K562 (cell line): ENCODE results near the gene ANKRD13B. TPM values are rescaled to one million over a fixed set of nuclear protein-coding genes. Genes with fewer than 3 reads are reported as not detected.
A peak's percentile ranks its signal among the peaks of the same experiment; 100 is the strongest.

Experiments used
- BACH1 ChIP-seq: fragments of 200-800 bp; sonication (Bioruptor generic); IDR thresholded peaks from 2 replicates; pipeline ENCODE4 v1.6.1; 2016; ENCODE audit warnings: missing genetic modification characterization, missing compliant biosample characterization
- BRF1 ChIP-seq: IDR thresholded peaks from 3 replicates; pipeline ENCODE4 v1.6.1; 2011; ENCODE audit warnings: borderline replicate concordance, mild to moderate bottlenecking; ENCODE audit not compliant: insufficient read length; ENCODE audit errors: extremely low read depth
- ESRRB ChIP-seq: fragments of 250-450 bp; sonication (Bioruptor Pico); IDR thresholded peaks from 2 replicates; pipeline ENCODE4 v1.5.0; 2020; ENCODE audit warnings: mild to moderate bottlenecking, moderate library complexity, borderline replicate concordance
- ETV1 ChIP-seq: fragments of 450-650 bp; conservative IDR thresholded peaks from 2 replicates; pipeline ENCODE4 v1.6.1; 2016; ENCODE audit warnings: missing genetic modification characterization, control low read depth, low read depth, missing compliant biosample characterization
- FIP1L1 ChIP-seq: fragments of 200-400 bp; formaldehyde crosslinking; IDR thresholded peaks from 2 replicates; pipeline ENCODE4 v1.6.1; 2018; ENCODE audit warnings: mild to moderate bottlenecking, low read depth, low read length; ENCODE audit not compliant: poor library complexity, severe bottlenecking
- IRF2 ChIP-seq: sonication (generic); formaldehyde crosslinking; IDR thresholded peaks from 2 replicates; pipeline ENCODE4 v1.8.1; 2022; ENCODE audit warnings: mild to moderate bottlenecking, missing genetic modification reagents
- ZNF212 ChIP-seq: fragments of 450-650 bp; formaldehyde crosslinking; IDR thresholded peaks from 2 replicates; pipeline ENCODE4 v1.4.0; 2020; ENCODE audit warnings: mild to moderate bottlenecking
- ZNF23 ChIP-seq: fragments of 250-450 bp; sonication (Bioruptor Pico); IDR thresholded peaks from 2 replicates; pipeline ENCODE4 v1.4.0; 2020; ENCODE audit warnings: mild to moderate bottlenecking
- ZNF263 ChIP-seq: sonication (generic); formaldehyde crosslinking; IDR thresholded peaks from 2 replicates; pipeline ENCODE4 v1.8.0; 2022; ENCODE audit warnings: mild to moderate bottlenecking, missing genetic modification reagents, borderline replicate concordance
- ZNF354B ChIP-seq: fragments of 250-450 bp; sonication (Bioruptor Pico); IDR thresholded peaks from 2 replicates; pipeline ENCODE4 v1.4.0; 2020
- polyA plus RNA-seq, 8 experiments: library from polyadenylated mRNA; depleted of rRNA in 4 of 8; stranded (reverse) in 5 of 8; unstranded in 3 of 8; fragments of >200 nt; fragmentation: Nextera tagmentation in 2 of 8; fragmentation: Illumina TruSeq in 1 of 8; extraction: Ambion mirVana in 2 of 8; extraction: Trizol in 1 of 8; gene quantifications; 2 replicates each; pipeline versions ENCODE4 v1.2.1 to v1.2.3, GENCODE V29; 2011 to 2014; ENCODE audit warnings: inconsistent platforms in 1 of 8, missing spikeins in 1 of 8
- total RNA-seq, 7 experiments: library from RNA; depleted of rRNA in 6 of 7; stranded (reverse); fragments of >200 nt in 6 of 7; fragmentation: Illumina TruSeq in 2 of 7; extraction: Trizol in 2 of 7; gene quantifications; 2 replicates each; pipeline versions ENCODE4 v1.2.1 to v1.2.3, GENCODE V29; 2011 to 2021; ENCODE audit warnings: low replicate concordance in 1 of 7
- TF ChIP-seq, protein P1 (sequence below): fragments of 250-450 bp; sonication (Bioruptor Pico); IDR thresholded peaks from 2 replicates; pipeline ENCODE4 v1.5.0; 2021; ENCODE audit warnings: mild to moderate bottlenecking, moderate library complexity
- TF ChIP-seq, protein P2 (sequence below): fragments of 250-450 bp; sonication (Bioruptor Pico); IDR thresholded peaks from 2 replicates; pipeline ENCODE4 v1.4.0; 2020; ENCODE audit warnings: mild to moderate bottlenecking, moderate library complexity
- TF ChIP-seq, protein P3 (sequence below): fragments of 450-650 bp; IDR thresholded peaks from 2 replicates; pipeline ENCODE4 v1.6.1; 2016; ENCODE audit warnings: low read depth, mild to moderate bottlenecking, moderate library complexity
- TF ChIP-seq, protein P4 (sequence below): fragments of 250-450 bp; sonication (Bioruptor Pico); IDR thresholded peaks from 2 replicates; pipeline ENCODE4 v1.4.0; 2020
- TF ChIP-seq, protein P5 (sequence below): IDR thresholded peaks from 2 replicates; pipeline ENCODE4 v1.6.1; 2012; ENCODE audit warnings: low read depth, low read length, improper control_type of control experiment, borderline replicate concordance

The ANKRD13B gene
- total and polyA plus RNA-seq, 9 of the 15 experiments (the other 6 are each of a cell fraction or from before 2014, with no cell fraction given): 0.15 to 28.1 (median 4.6) TPM

DNA sequence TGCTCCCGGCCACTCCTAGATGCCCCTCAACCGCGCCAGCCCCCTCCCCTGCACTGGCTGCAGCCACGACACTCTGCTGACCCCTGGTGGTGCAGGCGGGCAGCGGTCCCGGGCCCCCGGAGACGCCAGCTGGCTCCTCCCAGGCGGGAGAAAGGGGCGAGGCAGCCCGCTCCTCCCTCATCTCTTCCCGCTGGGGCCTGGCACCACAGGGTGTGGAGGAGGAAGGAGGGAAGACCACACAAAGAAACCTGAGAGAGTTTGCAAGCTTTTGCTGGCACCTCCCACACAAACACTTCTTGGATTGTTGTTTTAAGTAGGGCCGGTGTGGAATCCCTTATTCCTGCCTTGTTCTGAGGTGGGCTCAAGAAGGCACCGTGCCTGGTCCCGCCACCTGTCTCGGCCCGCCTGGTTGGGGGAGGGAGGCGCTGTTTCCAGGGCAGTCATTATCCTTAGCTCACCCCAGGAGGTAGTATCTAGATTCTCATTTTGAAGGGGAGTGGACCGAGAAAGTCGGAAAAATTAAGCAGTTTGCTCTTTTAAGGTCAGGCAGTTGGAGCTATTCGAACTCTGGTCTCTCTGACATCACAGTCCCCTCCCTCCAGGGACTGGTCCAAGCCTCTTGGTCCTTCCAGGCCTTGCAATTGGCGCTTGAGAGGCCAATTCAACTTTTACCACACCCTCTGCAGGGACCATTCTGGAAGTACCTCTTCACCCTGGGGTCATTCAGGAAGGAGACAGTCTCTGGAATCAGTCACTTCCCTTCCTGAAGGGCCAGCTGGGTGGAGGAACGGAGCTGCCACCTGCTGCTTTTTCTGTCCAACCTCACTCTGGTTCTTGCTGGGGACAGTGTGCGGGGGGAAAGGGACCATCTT is 959 bp upstream of the ANKRD13B start (continued):
- TF ChIP-seq ESRRB (CRISPR knock-in tag) (no peak), ZNF354B (CRISPR knock-in tag) (no peak), ZNF212 (CRISPR knock-in tag) (no peak; the same call in 1 of the 2 replicates), IRF2 (CRISPR knock-in tag) (no peak), BRF1 (no peak), BACH1 (tag) (no peak), ZNF263 (CRISPR knock-in tag) (peak; percentile 61; the same call in 1 of the 2 replicates), ETV1 (tag) (no peak), ZNF23 (CRISPR knock-in tag) (no peak), FIP1L1 (no peak)
- TF ChIP-seq, protein P1, sequence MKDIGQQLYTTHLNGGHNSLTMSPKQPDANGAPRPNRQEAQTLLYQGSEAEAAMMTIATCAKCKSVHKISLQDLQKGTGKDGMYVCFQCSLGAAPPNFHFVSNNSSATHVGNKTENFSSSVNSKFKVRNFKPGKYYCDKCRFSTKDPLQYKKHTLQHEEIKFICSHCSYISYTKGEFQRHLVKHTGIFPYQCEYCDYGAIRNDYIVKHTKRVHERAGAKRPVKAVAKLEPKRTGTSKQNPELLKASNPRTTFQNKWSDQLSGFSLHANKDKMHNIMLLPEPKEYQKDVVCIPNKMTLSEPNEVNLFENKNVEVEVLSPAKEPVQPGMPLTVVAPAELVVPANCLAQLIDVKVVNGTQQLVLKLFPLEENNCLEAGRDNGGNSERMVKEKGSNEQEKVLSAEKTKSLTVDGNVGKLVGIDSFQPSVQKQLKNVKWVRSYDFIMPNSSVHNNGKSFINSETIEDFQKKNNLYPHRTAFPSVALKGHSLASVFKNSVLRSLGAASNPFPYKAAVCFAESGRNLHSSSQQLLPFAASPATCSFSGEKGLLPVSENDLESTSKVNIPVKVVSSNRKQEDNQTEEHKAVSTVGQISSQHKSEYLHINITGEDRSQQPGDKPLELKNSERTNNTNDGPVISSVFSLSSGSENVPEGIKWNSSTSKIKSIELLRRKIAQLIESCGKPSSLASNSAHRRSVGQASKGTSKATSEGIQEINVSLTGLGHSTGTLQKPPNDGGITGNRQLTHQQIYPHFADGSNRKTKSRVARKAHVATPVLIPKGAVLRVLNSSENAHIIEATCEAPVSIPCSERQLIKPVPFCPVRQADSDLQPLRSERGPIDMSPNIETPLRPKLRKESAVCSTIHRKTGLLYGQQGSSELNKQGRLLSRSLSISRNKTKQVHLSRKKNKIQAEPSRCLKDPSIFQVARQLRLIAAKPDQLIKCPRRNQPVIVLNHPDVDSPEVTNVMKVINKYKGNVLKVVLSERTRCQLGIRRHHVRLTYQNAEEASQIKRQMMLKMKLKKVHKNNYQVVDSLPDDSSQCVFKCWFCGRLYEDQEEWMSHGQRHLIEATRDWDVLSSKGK (CRISPR knock-in tag): no peak
- TF ChIP-seq, protein P2, sequence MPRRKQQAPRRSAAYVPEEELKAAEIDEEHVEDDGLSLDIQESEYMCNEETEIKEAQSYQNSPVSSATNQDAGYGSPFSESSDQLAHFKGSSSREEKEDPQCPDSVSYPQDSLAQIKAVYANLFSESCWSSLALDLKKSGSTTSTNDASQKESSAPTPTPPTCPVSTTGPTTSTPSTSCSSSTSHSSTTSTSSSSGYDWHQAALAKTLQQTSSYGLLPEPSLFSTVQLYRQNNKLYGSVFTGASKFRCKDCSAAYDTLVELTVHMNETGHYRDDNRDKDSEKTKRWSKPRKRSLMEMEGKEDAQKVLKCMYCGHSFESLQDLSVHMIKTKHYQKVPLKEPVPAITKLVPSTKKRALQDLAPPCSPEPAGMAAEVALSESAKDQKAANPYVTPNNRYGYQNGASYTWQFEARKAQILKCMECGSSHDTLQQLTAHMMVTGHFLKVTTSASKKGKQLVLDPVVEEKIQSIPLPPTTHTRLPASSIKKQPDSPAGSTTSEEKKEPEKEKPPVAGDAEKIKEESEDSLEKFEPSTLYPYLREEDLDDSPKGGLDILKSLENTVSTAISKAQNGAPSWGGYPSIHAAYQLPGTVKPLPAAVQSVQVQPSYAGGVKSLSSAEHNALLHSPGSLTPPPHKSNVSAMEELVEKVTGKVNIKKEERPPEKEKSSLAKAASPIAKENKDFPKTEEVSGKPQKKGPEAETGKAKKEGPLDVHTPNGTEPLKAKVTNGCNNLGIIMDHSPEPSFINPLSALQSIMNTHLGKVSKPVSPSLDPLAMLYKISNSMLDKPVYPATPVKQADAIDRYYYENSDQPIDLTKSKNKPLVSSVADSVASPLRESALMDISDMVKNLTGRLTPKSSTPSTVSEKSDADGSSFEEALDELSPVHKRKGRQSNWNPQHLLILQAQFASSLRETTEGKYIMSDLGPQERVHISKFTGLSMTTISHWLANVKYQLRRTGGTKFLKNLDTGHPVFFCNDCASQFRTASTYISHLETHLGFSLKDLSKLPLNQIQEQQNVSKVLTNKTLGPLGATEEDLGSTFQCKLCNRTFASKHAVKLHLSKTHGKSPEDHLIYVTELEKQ (CRISPR knock-in tag): no peak
- TF ChIP-seq, protein P3, sequence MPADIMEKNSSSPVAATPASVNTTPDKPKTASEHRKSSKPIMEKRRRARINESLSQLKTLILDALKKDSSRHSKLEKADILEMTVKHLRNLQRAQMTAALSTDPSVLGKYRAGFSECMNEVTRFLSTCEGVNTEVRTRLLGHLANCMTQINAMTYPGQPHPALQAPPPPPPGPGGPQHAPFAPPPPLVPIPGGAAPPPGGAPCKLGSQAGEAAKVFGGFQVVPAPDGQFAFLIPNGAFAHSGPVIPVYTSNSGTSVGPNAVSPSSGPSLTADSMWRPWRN: no peak
- TF ChIP-seq, protein P4, sequence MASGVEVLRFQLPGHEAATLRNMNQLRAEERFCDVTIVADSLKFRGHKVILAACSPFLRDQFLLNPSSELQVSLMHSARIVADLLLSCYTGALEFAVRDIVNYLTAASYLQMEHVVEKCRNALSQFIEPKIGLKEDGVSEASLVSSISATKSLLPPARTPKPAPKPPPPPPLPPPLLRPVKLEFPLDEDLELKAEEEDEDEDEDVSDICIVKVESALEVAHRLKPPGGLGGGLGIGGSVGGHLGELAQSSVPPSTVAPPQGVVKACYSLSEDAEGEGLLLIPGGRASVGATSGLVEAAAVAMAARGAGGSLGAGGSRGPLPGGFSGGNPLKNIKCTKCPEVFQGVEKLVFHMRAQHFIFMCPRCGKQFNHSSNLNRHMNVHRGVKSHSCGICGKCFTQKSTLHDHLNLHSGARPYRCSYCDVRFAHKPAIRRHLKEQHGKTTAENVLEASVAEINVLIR: no peak
- TF ChIP-seq, protein P5, sequence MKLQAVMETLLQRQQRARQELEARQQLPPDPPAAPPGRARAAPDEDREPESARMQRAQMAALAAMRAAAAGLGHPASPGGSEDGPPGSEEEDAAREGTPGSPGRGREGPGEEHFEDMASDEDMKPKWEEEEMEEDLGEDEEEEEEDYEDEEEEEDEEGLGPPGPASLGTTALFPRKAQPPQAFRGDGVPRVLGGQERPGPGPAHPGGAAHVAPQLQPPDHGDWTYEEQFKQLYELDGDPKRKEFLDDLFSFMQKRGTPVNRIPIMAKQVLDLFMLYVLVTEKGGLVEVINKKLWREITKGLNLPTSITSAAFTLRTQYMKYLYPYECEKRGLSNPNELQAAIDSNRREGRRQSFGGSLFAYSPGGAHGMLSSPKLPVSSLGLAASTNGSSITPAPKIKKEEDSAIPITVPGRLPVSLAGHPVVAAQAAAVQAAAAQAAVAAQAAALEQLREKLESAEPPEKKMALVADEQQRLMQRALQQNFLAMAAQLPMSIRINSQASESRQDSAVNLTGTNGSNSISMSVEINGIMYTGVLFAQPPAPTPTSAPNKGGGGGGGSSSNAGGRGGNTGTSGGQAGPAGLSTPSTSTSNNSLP: no peak
